ENCODE data around the gene TYRO3.

TYRO3 gene

GRCh38 chr15:41558400-41559238, at the start of gene TYRO3:
Gene TYRO3, plus strand, starts transcription at chr15:41559212. Its CDS starts 46 bp downstream, at chr15:41559258.
- peak; percentile 29 to 56 for DNase-seq (ENCODE audit: low read depth in 2 of 2)

DNA sequence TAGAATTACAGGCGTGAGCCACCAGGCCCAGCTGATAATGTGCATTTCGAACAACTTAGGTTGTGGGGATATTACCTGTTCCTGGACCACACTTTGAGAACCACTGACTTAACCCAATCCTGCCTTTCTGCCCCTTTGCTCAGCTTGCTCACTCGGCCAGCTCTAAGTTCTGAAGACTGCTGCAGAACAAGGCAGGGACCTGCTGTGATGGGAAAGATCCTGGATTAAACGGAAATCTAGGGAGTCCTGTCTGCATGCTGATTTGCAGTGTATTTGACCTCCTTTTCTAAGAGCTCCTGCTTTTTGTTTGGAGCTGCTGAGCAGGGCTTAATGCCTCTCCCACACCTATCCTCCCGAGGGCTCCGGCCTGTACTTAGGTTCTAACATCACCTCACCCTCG, 48.3 kb upstream of the TYRO3 start:
- DNase-seq (ENCODE audit: low read depth in 2 of 2): no peak

- no peak for DNase-seq (ENCODE audit: low read depth in 2 of 2)
Observed at GRCh38 chr15:41511331-41511898, 47.6 kb upstream of the TYRO3 start.

GRCh38 chr15:41511899-41512369, 47.1 kb upstream of the TYRO3 start:
- no peak for DNase-seq (ENCODE audit: low read depth in 2 of 2)

- no peak for DNase-seq (ENCODE audit: low read depth in 2 of 2)
Observed at GRCh38 chr15:41512512-41512939, 46.5 kb upstream of the TYRO3 start.

- no peak for DNase-seq (ENCODE audit: low read depth in 2 of 2)
Observed at GRCh38 chr15:41512940-41513505, 46.0 kb upstream of the TYRO3 start.

DNA sequence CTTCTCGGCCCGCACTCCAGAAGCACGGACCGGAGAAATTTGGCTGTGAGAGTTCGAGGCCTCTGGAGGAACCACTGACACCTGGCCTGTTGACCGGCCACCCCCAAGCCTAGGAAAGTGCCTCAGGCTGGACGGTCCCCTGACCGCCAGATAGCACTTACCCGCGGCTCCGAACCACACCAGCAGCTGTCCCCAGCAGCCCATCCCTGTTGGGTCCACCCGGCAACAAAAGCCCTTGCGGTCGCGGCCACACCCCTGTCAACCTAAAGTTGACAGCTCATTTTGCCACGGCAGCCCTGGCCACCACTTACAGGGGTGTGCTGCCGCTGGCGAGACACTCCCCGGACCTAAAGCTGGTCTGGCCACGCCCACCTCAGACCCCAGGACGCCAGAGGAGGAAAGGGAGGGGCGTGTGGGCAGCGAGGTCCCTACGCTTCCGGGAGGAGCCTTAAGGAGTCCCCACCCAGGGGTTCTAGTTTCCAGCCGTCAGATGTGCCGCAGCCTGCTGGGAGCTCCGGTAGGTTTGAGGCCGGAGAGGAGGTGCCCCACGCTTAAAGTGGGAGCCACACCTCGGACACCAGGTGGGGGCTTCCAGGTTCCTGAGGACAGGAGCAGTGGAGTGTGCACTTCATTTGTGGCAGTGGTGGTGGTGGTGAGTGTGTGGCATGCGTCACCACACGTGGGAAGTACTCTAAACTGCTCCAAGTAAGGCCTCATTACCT, 45.3 kb upstream of the TYRO3 start, which contains the start of gene LTK:
Gene LTK (minus strand): TSS at position 322 of the 722 bp plus-strand sequence. CDS start 118 bp downstream, at position 204.
- DNase-seq (ENCODE audit: low read depth in 2 of 2): no peak

DNA sequence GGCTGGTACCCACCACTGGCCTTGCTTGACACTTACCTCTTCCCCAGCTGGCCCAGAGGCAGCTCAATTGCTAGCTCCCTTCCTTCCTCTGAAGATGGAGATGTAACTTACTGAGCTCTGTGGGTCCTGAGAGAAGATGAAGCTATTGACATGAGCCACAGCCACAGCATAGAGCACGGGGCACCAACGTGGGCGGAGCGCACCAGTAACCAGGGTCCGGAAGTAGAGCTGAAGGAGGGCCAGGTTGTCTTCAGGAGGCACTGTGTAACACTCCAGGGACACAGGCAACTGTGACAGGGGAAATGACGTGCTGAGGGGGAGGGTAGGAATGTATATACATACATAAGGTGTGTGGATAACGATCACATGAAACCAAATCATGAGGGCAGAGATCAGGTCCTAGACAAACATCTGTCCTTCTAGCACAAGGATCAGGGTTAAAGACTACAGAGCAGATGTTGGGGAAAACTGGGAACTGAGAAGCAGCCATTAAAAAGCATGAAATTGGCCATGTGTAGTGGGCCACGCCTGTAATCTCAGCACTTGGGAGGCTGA, 41.0 kb upstream of the TYRO3 start:
- DNase-seq (ENCODE audit: low read depth in 2 of 2): no peak

DNA sequence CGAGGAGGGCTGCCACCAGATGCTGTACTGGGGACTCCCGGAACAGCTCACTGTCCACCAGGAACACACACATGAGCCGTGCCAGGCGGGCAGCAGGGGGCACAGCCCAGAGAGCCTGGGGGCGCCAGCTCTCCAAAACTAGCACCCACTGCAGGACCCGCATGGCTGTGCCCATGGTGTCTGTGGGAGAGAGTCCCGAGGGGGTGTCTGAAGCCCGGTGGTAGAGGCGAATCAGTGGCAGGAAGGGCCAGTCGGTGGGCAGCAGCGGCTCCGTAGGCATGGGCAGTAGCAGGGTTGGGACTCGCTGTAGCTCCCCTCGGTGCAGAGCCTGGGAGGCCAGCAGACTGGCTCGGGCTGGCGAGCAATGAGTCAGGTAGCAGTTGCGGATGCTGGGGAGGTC, 38.4 kb upstream of the TYRO3 start:
- no peak for DNase-seq (ENCODE audit: low read depth in 2 of 2)

GRCh38 chr15:41521614-41522013, 37.4 kb upstream of the TYRO3 start:
- DNase-seq (ENCODE audit: low read depth in 2 of 2): no peak

GRCh38 chr15:41523097-41523496, 35.9 kb upstream of the TYRO3 start:
- DNase-seq (ENCODE audit: low read depth in 2 of 2): no peak

DNA sequence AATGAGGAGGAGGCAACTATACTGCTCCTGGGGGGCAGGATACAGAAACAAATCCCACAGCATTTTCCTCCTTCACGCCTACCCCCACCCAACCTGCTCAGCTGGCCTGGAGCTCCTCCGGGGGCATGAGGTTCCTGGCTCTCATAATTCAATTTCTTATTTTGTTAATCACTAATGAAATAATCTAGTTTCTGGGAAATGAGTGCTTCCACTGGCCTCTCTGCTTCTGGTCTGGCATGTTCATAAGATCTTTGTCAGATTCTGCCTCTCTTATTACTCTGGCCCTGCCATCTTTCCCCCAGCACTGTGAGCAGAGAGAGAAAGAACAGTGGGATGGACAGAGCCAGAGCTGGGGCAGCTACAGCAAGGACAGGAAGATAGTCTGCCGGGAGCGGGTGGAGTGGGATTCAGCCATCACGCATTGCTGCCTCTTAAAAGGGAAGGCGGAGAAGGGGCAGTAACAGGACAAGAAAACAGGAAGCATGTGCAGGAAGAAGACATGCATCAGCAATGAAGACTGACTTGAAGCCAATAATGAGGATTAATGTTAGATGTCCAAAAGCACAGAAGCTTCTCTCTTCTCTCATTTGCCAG, 28.6 kb upstream of the TYRO3 start:
- no peak for DNase-seq (ENCODE audit: low read depth in 2 of 2)

DNA sequence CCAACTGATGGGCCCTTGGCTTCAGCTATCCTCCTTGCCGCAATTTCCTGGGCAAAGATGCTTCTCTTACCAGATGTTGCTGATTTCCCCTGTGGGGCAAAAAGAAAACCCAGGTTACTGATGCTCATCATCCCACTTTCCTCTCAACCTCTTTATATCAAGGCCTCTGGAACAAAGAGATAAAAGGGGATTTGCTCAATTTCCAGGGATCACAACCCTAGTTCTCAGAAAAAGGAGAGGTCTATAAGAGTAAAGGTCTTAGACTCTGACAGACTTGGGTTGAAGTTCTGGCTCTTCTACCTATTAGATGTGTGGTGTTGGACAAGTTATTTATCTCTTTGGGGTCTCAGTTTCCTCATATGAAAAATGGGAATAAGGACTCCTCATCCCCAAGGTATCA, 23.5 kb upstream of the TYRO3 start:
- DNase-seq (ENCODE audit: low read depth in 2 of 2): no peak

DNA sequence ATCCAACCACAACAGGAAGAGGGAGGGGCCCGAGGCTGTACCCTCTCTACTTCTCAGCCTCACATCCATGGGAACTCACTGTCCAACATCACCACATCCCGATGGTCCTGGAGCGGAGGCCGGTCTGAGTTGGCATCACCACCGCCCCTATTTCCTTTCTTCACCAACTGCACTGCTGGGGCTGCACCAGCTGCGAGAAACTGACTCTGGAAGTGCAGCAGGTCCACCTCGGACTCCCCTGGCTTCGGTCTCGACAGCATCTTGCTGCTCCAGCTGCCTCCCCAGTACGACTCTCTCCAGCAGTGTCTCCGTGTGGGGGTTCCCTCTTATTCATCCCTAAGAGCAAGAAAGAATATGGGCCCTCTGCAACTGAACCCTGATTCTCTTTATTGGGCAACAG, 22.1 kb upstream of the TYRO3 start:
- no peak for DNase-seq (ENCODE audit: low read depth in 2 of 2)

GRCh38 chr15:41543521-41543870, 15.5 kb upstream of the TYRO3 start:
- no peak for DNase-seq (ENCODE audit: low read depth in 2 of 2)

GRCh38 chr15:41544650-41545015, 14.4 kb upstream of the TYRO3 start:
- no peak for DNase-seq (ENCODE audit: low read depth in 2 of 2)

- DNase-seq (ENCODE audit: low read depth in 2 of 2): no peak
Observed at GRCh38 chr15:41545218-41545617, 13.8 kb upstream of the TYRO3 start.

DNA sequence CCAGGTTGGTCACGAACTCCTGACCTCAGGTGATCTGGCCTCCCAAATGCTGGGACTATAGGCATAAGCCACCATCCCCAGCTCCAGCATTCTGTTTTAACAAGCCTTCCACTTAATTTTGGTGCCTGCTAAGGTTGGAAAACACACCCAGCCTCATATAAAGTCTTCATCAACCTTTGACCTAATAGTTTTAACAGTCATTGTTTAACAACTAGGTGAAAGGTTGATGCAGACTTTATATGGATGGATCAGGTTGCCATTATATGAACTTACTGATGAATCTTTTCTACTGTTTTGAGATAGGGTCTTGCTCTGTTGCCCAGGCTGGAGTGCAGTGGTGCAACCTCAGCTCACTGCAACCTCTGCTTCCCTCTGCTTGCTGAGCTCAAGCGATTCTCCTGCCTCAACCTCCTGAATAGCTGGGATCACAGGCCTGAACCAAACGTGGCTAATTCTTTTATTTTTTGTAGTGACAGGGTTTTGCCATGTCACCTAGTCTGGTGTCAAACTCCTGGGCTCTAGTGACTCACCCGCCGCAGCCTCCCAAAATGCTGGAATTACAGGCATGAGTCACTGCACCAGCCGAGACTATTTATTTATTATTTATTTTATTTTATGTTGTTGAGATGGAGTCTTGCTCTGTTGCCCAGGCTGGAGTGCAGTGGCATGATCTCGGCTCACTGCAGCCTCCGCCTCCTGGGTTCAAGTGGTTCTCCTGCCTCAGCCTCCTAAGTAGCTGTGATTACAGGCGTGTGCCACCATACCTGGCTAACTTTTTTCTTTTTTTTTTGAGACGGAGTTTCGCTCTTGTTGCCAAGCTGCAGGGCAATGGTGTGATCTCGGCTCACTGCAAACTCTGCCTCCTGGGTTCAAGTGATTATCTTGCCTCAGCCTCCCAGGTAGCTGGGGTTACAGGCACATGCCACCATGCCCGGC, 11.9 kb upstream of the TYRO3 start:
- DNase-seq (ENCODE audit: low read depth in 2 of 2): no peak

DNA sequence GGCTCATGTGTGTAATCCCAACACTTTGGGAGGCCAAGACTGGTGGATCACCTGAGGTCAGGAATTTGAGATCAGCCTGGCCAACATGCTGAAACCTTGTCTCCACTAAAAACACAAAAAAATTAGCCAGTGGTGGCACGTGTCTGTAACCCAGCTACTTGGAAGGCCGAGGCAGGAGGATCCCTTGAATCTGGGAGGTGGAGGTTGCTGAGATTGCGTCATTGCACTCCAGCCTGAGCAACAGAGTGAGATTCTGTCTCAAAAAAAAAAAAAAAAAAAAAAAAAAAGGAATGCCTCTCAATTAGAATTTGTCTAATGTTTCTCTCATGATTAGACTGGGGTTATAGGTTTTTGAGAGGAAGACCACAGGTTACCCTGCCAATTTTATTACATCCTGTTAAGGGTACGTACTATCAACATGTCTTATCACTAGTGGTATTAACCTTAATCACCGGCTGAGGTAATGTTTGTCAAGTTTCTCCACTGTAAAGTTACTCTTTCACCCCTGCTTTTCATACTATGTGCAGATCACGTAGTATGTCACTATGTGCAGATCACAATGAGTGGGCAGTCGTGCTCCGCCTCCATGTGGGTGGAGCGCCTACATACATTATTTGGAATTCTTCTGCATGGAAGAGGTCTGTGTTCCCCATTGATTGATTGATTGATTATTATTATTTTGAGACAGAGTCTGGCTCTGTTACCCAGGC, 8.8 kb upstream of the TYRO3 start:
- DNase-seq (ENCODE audit: low read depth in 2 of 2): no peak

DNA sequence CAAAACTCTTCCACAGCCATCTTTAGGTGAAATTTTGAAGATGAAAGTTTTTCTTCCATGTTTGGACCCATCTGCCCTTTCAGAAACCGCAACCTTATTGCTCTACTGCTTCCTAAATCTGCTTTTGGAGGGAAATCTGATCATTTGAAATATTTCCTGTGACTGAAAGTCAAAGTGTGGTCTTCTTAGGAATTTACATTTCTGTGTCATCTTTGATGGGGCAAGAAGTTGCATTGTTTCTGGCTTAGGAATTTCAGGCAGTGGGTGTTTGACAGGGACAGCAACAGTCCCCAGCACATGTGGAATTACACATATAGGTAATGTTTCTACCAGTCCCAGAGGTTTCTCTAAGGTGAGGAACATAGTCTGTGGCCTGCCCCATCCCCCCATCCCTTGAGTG, 5.3 kb upstream of the TYRO3 start:
- DNase-seq (ENCODE audit: low read depth in 2 of 2): no peak

Measured in stimulated activated CD8-positive, alpha-beta memory T cell treated with anti-CD3 and anti-CD28 coated beads, Interleukin-2, amount 100 ng/mL, for 1 hour (primary cell).